Activated CD8-positive, alpha-beta memory T cell treated with anti-CD3 and anti-CD28 coated beads for 4 hours (primary cell): ENCODE results near the gene SACS.
"Not testable (repeated sequence)": the region's sequence is repeated elsewhere in the genome, so short reads cannot be mapped to it uniquely, and the experiment has no call there.

Experiments used
- DNase-seq, 2 donors: peaks; one replicate each; pipeline ENCODE4 v3.0.0-alpha.2; 2020; ENCODE audit warnings: low read depth in 2 of 2

Gene SACS

DNA sequence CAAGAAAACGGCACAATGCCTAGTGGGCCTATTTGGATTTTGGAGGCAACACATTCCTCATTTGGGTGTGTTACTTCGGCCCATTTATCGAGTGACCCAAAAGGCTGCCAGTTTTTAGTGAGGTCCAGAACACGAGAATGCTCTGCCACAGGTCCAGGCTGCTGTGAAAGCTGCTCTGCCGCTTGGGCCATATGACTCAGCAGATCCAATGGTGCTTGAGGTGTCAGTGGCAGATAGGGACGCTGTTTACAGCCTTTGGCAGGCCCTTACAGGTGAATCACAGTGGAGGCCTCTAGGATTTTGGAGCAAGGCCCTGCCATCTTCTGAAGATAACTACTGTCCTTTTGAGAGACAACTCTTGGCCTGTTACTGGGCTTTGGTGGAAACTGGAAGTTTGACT lies 118.7 kb downstream of the SACS start:
- DNase-seq, result not testable (repeated sequence)

- DNase-seq, result no peak
Measured at GRCh38 chr13:23292586-23292985, 140.9 kb downstream of the SACS start.

GRCh38 chr13:23289917-23290357 lies 143.6 kb downstream of the SACS start:
- DNase-seq, result no peak

DNA sequence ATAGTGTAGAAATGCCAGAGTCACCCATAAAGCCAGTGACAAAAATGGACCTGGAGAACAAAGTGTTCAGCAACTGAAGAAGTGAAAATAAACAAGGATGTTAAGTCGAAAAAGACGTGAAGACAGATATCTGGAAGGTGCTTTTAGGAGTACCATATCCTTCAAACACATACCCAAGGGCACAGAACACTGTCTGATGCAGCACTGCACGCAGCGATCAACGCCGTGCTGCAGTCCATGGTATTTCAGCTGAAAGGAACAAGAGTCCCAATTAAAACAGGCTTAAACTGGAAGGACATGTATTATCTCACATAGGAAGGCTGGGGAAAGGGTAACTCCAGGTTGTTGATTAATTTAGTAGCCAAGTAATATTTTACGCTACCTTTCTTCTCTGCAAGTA lies 144.5 kb downstream of the SACS start:
- DNase-seq, result no peak

GRCh38 chr13:23288564-23288963 lies 144.9 kb downstream of the SACS start:
- DNase-seq, result no peak

- no peak for DNase-seq
Measured at GRCh38 chr13:23279321-23279720, 154.2 kb downstream of the SACS start.
